ENCODE data around the gene TMA7. TPM values are rescaled to one million over a fixed set of nuclear protein-coding genes. Genes with fewer than 3 reads are reported as not detected.

TMA7 gene
- total and polyA plus RNA-seq, 10 of the 15 experiments (the other 5 are each of a cell fraction or from before 2014, with no cell fraction given) = 319 to 1,760 (median 752) TPM

- TF ChIP-seq MLLT1 (IDR thresholded peaks at IDR 0.05) = peak; percentile 55; the same call in 1 of the 2 replicates
- peak; percentile 92 for TF ChIP-seq RAD21 (IDR thresholded peaks at IDR 0.05; ENCODE audit: insufficient read depth, low read depth, low read length)
- no peak for TF ChIP-seq SREBF1 (IDR thresholded peaks at IDR 0.05; ENCODE audit: low read length)
- no peak for TF ChIP-seq PAX5 (IDR thresholded peaks at IDR 0.05; ENCODE audit: borderline replicate concordance, low read depth, low read length)
- 0 out of 2 replicates have a peak, but pooled peaks have one; percentile 39 for TF ChIP-seq SIN3A (IDR thresholded peaks at IDR 0.05; ENCODE audit: low read depth, low read length)
- TF ChIP-seq EZH2 (IDR thresholded peaks at IDR 0.05; ENCODE audit: borderline replicate concordance, control insufficient read depth, low read depth, low read length) = no peak
- 0 out of 2 replicates have a peak, but pooled peaks have one; percentile 50 for TF ChIP-seq GATAD2B (conservative IDR thresholded peaks at IDR 0.05; ENCODE audit: low read depth)
- peak; percentile 86; the same call in 1 of the 2 replicates for TF ChIP-seq RB1 (IDR thresholded peaks at IDR 0.05; ENCODE audit: borderline replicate concordance)
- no peak for TF ChIP-seq ZNF207 (IDR thresholded peaks at IDR 0.05; ENCODE audit: borderline replicate concordance)
- no peak for TF ChIP-seq HSF1 (IDR thresholded peaks at IDR 0.05; ENCODE audit: low read depth, low read length)
- TF ChIP-seq NFIC (IDR thresholded peaks at IDR 0.05; ENCODE audit: low read depth, low read length) = no peak
- no peak for TF ChIP-seq EED (IDR thresholded peaks at IDR 0.05; ENCODE audit: low read depth)
- no peak for TF ChIP-seq ZBTB33 (IDR thresholded peaks at IDR 0.05)
- no peak for TF ChIP-seq SUZ12 (IDR thresholded peaks at IDR 0.05; ENCODE audit: unreplicated experiment)
- no peak for TF ChIP-seq BRCA1 (IDR thresholded peaks at IDR 0.05; ENCODE audit: low read depth, low read length)
- TF ChIP-seq RELA (IDR thresholded peaks at IDR 0.05; ENCODE audit: borderline replicate concordance, partially characterized antibody) = peak; percentile 43
- no peak for TF ChIP-seq RCOR1 (conservative IDR thresholded peaks at IDR 0.05; ENCODE audit: low read depth, low read length)
- no peak for TF ChIP-seq KAT2A (conservative IDR thresholded peaks at IDR 0.05; ENCODE audit: control insufficient read depth, low read depth, low read length)
- TF ChIP-seq IRF4 (IDR thresholded peaks at IDR 0.05; ENCODE audit: low read depth, low read length) = 0 out of 2 replicates have a peak, but pooled peaks have one; percentile 34
- no peak for TF ChIP-seq MEF2A (IDR thresholded peaks at IDR 0.05; ENCODE audit: insufficient read depth, low read depth, low read length)
- TF ChIP-seq HDGF (IDR thresholded peaks at IDR 0.05) = no peak
- peak; percentile 67 for TF ChIP-seq RAD51 (IDR thresholded peaks at IDR 0.05)
- TF ChIP-seq CREB1 (IDR thresholded peaks at IDR 0.05; ENCODE audit: low read depth) = peak; percentile 54; the same call in 1 of the 2 replicates
- TF ChIP-seq NBN (IDR thresholded peaks at IDR 0.05) = peak; percentile 85
Observed at GRCh38 chr3:48435774-48436476, 4.1 kb upstream of the TMA7 start (continued).

All from GM12878 (cell line).